Hematopoietic multipotent progenitor cell treated with erythropoietin and hydrocortisone succinate and interleukin-3 and kit ligand, for 6 days (in vitro differentiated cells): Measurements from ENCODE around the gene RASGEF1B.
A peak's percentile ranks its signal among the peaks of the same experiment; 100 is the strongest.

ENCODE experiments used
- DNase-seq: peaks from one replicate; pipeline ENCODE4 v3.0.0-alpha.2; 2015

Gene RASGEF1B

DNA sequence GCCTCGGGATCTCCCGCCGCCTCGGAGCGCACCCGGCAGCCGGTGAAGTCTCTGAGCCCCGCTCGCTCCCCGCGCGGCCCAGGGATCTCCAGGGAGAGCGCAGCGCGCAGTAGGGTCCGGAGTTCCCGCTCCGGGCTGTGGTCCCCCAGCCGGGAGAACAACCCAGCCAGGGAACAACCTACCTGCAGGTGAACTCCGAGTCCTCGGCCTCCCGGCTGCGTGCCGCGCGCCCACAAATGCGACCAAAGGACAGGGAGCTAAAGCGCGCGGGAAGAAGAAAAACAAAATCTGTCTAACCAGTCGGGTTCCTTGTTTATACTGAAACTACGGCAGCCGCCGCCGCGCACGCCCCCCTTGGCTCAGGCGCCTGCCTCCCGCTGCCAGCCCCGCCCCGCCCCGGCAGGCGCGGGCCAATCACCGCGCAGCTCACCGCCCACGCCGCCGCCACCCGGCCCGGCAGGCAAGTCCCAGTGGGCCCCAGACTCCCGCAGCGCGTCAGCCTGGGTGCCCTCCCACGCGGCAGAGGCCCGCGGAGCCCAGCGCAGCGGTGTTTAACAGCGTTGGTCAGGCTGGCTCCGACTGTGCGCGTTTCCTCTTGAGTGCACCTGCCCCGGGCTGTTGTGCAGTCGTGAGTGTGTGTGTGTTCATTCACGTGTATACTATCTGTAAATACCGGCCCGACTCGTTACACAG lies at the start of gene RASGEF1B:
Gene RASGEF1B (minus strand): TSS at position 320 of the 693 bp plus-strand sequence. CDS start 12,399 bp downstream, outside the sequence.
- DNase-seq, result peak; percentile 90

DNA sequence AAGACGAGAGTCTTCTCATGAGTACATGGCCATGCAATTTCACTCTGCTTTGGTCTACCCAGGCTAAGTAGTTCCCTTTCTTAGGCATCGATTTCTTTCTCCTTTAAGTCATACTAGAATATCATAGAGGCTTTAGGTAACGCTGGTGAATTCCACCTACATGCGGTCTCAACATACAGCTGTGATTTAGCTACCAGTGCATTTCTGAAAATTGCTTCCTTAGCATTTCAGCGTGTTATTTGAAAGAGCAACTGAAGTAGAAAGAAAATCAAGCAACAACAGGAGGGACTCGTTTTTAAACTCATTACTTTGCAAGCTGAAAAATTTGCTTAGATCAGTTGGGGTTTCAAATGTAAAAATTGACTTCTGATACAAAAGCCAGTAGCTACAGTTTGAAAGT lies 48.1 kb upstream of the RASGEF1B start:
- DNase-seq, result no peak

- no peak for DNase-seq
These were observed 47.7 kb upstream of the RASGEF1B start for GRCh38 chr4:81519427-81519773.

DNA sequence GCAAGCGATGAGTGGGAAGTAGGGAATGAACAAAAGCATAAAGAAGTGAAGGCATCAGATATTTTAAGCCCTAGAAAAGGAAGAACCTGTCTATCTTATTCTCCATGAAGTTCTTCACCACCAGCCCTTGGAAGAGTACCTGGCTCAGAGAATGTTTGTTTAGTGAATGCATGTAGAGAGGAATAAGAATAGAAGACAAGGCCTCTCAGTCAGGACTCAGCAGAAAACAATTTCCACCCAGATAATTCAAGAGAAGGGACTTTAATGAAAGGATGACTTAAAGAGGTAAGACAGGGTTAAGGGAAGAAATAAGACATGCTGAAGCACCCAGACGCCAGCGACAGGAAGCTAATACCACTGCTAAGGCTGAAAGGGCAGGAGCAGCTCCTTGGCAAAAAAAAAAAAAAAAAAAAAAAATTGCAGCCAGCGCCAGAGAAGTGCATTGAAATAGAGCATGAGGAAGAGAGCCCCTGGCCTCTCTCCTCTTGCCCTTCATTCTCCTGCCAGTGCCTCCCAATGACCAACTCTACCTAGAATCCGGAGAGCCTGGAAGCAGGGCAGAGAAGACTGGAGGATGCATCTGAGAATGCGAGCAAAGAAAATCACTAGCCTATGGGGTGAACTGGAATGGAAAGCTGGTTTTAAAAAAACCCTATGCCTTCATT lies 47.2 kb upstream of the RASGEF1B start:
- no peak for DNase-seq

DNA sequence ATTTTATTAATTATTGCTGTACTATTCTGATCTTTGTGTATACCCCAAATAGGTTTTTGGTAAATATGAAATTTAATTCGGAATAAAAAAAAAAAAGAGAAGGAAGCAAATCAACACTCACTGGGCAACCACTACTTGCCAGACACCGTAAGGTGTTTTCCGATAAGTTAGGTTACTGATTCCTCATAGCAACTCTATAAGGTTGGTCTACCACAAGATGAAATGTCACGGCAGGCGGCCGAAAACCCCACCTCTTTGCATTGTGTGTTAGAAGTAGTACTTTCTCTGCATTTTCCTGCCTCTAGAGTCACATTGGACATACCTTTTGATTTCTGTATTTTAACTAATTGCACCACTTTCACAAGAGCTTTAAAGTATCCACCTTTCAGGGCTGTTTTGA lies 44.5 kb upstream of the RASGEF1B start:
- DNase-seq, result no peak

DNA sequence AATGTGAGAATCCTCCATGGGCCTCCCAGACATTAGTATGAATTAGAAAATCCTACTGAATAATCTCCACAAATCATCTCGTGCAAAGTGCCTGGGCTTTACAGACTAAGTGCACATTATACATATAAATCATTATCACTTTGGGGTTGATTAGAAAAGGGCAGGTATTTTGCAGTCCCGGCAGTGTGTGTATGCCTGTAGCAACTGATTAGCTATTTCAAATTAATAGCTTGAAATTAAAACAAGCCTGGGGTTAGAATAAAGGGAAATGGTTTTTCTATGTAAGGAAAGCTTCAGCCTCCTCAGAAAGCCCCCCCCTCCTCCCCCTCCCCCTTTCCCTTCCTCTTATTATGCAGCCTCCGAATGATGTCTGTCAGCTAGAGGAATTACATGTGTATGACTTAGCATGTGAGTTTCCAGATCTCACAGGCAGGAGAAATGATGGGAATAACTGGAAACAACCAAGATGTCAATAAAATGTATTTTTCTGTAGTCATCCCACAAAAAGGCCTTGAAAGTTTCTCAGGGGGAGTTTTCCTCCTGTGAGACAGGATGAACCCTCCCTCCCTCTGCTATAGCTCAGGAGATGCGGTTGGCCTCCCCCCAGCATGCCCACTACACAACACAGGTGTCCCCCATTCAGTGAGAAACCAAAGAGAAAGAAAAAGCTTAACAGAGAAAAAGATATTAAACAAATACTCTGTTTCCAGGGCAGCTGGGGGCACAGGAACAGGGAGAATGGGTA lies 41.2 kb upstream of the RASGEF1B start:
- DNase-seq, result no peak

DNA sequence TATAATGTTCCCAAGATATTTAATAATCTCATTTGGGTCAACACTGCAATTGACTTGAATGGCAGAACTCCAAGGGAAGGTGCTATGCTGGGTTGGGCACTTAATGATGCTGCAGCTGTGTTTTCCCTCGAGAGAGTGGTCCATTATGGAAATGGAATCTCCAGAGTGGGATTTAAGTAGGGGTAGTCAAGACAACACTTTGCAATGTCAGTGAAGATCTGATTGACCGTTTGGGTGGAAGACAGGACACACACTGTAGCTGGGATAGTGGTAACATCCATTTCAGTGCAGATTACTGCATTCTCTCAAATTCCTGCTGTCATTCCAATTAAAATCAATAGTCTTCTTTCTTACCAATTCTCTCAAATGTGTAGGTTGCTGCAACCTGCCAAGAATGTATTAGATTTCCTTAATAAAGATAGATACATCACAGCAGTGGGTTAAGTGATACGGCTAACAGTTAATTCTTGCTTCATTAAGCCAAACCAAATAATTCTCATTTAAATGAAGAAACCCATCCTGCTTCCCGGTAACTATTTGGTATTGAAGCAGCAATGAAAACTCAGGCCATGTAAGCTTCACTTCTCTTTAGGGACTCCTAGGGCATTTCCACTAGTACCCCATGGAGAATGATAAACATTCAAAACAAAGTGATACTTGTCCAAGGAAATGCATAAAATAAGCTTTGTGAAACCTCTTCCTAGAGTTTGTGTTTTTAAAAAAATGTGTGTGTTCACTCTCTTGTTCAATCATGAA lies 40.5 kb upstream of the RASGEF1B start:
- no peak for DNase-seq

DNA sequence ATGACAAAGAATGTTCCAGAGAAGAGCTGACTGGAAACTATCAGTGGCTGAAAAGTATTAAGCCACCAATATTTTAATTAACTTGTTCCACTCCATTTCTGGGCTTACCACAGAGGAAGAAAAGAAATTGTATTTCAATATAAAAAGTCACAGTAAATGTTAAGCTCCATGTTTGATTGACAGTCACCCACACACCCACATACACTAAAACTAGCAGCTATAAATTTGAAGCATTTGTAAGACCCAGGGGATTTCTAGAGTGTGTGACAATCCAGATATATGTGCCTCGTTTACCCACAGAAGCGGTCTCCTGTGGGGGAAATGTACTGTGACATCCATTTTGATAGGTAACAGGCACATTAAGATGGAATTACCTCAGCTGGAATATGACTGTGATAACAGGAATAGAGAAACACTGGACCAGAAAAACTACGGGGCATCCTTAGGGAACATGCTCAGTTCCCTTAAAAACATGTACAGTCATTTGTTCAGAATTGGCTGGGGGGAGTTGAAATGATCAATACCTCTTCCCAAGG lies 39.0 kb upstream of the RASGEF1B start:
- DNase-seq, result no peak

DNA sequence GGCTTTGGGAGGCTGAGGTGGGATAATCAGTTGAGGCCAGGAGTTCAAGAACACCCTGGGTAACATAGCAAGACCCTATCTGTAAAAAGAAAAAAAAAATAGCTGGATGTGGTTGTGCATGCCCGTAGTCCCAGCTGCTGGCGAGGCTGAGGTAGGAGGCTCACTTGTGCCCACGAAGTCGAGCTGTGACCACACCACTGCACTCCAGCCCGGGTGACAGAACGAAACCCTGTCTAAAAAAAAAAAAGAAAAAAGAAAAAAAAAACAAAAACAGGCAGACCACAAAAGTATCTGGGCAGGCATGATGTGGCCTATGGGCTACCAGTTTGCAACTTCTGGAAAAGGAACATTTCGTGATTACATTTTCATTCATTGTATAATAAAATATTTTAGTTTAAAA lies 38.1 kb upstream of the RASGEF1B start:
- DNase-seq, result no peak

- DNase-seq, result peak; percentile 53
These were observed 37.5 kb upstream of the RASGEF1B start for GRCh38 chr4:81509191-81509590.

DNA sequence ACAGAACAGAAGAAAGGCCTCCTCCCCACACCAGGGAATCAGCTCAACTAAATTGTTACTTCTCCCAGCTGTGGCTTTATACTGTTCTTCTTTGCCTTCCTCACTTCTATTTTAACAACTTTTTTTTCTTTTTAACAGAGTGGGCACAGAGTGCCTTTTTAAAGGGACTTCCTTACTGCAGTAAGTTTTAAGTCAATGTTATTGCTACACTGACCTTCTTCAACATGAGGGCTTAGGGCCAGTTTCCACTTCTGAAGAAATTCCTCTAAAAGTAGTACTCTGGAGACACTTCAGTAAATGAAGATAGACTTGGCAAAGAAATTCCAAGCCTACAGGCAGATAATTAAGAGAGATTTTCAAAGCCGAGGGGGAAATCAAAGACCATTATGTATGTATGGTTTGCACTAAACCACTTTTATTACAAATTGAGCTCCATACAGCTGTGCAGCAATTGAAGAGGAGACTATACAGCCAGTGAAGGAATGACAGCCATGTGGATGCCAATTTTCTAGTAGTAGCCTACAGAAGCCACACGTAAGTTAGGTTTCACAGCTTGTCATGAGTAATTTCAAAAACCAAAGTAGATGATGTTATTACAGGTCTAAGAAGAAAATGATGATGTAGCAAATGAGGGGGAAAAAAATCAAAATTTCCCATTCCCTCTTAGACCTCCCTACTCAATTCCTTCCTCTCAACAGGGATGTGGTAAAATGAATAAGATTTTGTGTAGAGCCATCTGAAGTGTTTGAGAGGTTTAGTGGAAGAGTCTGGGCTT lies 36.9 kb upstream of the RASGEF1B start:
- DNase-seq, result no peak

DNA sequence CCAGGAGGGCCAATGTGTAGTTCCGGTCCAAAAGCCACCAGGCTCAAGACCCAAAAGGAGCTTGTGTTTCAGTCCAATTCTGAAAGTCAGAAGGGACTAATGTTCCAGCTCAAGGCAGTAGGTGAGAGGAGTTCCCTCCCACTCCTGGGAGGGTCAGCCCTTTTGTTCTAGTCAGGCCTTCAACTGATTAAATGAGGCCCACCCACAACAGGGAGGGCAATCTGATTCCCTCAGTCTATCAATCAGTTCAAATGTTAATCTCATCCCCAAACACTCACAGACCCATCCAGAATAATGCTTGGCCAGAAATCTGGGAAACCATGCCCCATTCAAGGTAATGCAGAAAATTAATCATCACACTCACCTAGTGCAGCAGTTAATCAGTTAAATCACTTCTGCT lies 35.8 kb upstream of the RASGEF1B start:
- DNase-seq, result no peak

GRCh38 chr4:81506731-81507130 lies 35.0 kb upstream of the RASGEF1B start:
- DNase-seq, result no peak

DNA sequence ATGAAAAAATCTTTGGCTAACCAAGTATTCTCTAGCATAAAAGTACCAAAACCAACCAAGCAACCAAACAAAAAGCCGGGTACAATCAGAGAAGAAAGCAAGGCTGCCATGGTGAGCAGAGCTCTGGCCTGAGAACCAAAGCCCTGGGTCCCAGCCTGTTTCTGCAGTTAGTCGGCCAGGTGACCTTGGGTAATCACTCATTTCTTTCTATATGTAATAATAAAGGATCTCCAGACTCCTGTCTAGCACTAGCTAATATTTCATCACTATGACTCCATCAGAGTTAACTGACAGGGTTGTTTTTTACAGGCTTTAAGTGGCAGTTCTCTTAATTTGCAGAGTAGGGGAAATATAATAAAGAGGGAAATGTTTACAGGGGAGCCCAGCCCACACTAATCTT lies 34.0 kb upstream of the RASGEF1B start:
- no peak for DNase-seq

DNA sequence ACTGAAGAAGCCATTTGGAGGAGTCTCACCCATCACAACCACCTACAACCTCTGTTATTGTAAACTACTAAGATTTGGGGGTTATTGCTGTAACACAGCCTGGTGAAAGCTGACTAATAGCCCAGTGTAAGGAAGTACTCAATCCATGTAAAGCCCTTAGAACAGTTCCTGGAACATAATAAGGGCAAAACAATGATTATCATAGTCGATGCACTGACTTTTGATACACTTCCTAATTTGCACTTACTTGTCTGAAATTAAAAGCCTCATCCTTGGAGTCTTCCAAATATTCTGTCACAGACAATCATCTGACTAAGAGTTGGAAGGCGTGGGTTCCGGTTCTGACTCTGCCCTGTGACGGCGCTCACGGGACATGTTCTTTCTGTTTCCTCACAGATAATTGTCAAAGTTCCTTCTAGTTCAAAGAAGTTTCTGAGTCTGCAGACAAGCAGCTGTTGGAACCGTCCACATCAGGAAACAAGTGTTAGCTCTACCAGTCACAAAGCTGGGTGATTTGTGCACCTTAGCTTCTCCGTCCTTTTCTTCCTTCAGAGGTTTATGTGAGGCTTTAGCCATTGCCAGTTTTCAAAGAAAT lies 33.4 kb upstream of the RASGEF1B start:
- DNase-seq, result peak; percentile 84

GRCh38 chr4:81504112-81505003 lies 32.7 kb upstream of the RASGEF1B start:
- no peak for DNase-seq

GRCh38 chr4:81503586-81503985 lies 31.9 kb upstream of the RASGEF1B start:
- no peak for DNase-seq

DNA sequence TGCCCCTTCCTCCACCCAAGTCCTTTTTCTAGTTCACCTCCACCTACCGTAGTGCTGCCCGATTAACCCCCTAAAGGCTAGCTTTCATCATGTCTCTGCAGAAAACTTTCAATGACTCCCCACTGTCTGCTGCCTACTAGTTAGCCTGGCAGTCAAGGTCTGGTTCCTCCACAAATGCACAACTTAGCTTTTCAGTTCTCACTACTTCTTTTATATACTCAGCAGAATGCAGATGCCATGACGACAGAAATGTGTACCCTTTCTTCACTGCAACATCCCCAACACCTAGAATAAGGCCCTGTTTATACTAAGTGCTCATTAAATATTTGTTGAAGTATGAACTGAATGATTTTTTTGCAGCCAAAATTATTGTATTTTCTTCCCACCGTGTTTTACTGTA lies 30.9 kb upstream of the RASGEF1B start:
- DNase-seq, result no peak

DNA sequence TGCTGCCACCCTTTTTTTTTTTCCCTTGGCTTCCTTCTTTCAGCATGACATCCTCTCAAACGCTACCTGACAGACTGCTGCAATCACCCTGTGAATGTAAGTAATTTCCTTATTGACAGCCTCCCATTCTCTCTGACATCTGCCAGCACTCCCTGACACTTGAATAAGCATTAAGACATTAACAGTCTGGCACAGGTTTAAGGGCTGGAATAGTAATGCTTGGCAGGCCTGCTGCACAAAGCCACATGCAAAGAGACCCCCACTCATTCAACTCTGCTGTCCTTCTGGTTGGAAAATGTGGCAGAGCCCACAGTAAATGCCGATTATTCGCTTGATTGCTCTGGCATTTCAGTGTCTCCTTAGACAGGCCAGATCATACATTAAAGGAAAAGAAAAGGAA lies 28.1 kb upstream of the RASGEF1B start:
- DNase-seq, result no peak

DNA sequence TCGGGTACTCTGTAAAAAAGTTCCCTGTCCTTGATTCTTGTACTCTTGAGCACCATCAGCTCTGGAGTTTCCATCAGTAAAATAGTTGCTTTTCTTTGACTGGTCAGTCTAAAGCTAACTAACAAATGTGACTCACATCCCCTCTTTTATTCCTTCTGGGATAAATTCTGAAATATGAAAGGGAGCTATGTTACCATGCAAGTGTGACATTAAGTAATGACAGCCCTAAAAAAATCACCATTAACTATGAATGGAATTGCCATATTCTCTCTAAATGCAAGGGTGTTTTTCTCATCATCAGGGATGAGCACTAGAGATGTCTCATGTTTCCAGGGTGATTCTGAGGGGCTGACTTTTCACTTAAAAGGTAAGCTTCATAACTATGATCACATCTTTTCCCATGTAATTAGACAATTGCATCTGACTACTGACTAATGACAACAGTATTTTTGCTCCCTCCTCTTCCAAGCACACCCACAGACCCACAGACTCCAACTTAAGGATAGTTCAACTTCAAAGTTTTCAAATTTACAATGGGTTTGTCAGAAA lies 26.9 kb upstream of the RASGEF1B start:
- DNase-seq, result no peak
